ENCODE data around the gene C1orf35. TPM values are rescaled to one million over a fixed set of nuclear protein-coding genes. Genes with fewer than 3 reads are reported as not detected.
A peak's percentile ranks its signal among the peaks of the same experiment; 100 is the strongest.

C1orf35 gene
- total and polyA plus RNA-seq, 2 of the 8 experiments (the other 6 are each of a cell fraction or from before 2014, with no cell fraction given) = 18.6 to 19.9 TPM

DNA sequence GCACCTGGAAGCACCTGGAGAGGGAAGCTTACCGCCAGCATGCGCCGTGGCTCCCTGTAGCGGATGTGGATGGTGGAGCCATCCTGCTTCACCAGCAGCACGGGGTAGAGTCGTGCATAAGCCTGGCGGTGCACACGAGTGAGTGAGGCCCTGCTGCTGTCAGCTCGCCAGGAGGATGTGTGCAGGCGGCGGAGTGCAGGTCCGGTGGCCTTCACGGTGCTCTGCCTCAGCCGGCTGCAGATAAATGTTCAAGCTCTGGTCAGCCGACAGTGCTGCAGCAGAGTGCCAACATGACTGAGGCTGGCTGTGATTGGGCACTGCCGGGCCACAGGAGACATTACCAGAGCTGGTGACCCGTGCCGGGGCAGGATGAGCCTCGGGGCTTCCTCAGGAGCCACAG, 4.5 kb upstream of the C1orf35 start:
- H4K91ac ChIP-seq (replicated peaks; ENCODE audit: insufficient read length, low read length) = no peak overlapping the region
- ChIA-PET POLR2A (ENCODE audit: partially characterized antibody) (interaction anchor here (1.1 to 1.6 kb wide), 5 partner anchors 10 to 26 kb away, joined by 3 to 4 read pairs (median 4); partner anchors contain the start of gene ARF1), CTCF (ENCODE audit: partially characterized antibody) (interaction anchor here (0.9 to 1.8 kb wide), 4 partner anchors 16 to 364 kb away, joined by 3 to 8 read pairs (median 4); no protein-coding TSS in a partner anchor)
- no peak for FAIRE-seq
- H3K23me2 ChIP-seq (ENCODE audit: low read depth, low read length) = peaks cover 8% of the 10 kb centered on the region; the same call in 1 of the 2 replicates
- no peak overlapping the region for H2BK120ac ChIP-seq (replicated peaks; ENCODE audit: low read depth, low read length)
- no peak overlapping the region for H3K27ac ChIP-seq (ENCODE audit: low read depth, low read length)
- no peak overlapping the region for H4K5ac ChIP-seq (ENCODE audit: insufficient read length, low read depth, low read length)
- no peak overlapping the region for H3K18ac ChIP-seq (ENCODE audit: extremely low read depth, low read length)
- no peak overlapping the region for H3K23ac ChIP-seq (ENCODE audit: insufficient read length)
- no peak overlapping the region for H2BK20ac ChIP-seq (ENCODE audit: low read length)
- WGBS, 2 experiments (ENCODE audit: extremely low coverage in 1 of 2, insufficient coverage in 1 of 2, insufficient read length in 1 of 2, insufficient replicate concordance in 2 of 2, low coverage in 1 of 2, low lambda C conversion rate in 2 of 2, missing lambda C conversion rate in 1 of 2) = 95% methylated on average over 19 of the region's 19 CpGs; no CpG with 5 or more reads in 1 of the 2 experiments
- H3K36me3 ChIP-seq (ENCODE audit: control insufficient read depth in 2 of 4, insufficient read depth in 4 of 4, low read length in 3 of 4) = peaks cover 3 to 16% (median 8%) of the 10 kb centered on the region in 4 experiments; a peak in 5 of 8 replicates
- H2AFZ ChIP-seq (ENCODE audit: low read length) = no peak overlapping the region
- no peak overlapping the region for H2BK15ac ChIP-seq (ENCODE audit: low read length)
- no peak overlapping the region for H3K4me3 ChIP-seq (ENCODE audit: extremely low read depth in 1 of 4, insufficient read depth in 2 of 4, low read depth in 3 of 4, low read length in 4 of 4)
- DNase-seq (ENCODE audit: low read depth in 1 of 2, low spot score in 2 of 2) = no peak
- peaks cover 0 to 6% (median 5%) of the 10 kb centered on the region in 4 experiments; a peak in 2 of 7 replicates for H3K27me3 ChIP-seq (replicated peaks in 1 of 4; ENCODE audit: control insufficient read depth in 3 of 4, extremely low read depth in 1 of 4, insufficient read depth in 3 of 4, low read length in 3 of 4)
- no peaks in the 10 kb centered on the region for H3K9me3 ChIP-seq (ENCODE audit: insufficient read depth in 2 of 2, low read depth in 1 of 2, low read length in 1 of 2)
- no peak overlapping the region for H3K56ac ChIP-seq (replicated peaks; ENCODE audit: insufficient read length, low read depth, low read length)
- peak overlapping the region in 1 of 2 experiments; percentile 90; a peak in 2 of 4 replicates for H3K4me2 ChIP-seq (ENCODE audit: insufficient read depth in 1 of 2, low read depth in 2 of 2, low read length in 2 of 2)
- H4K8ac ChIP-seq (ENCODE audit: extremely low read depth, insufficient read depth, low read length) = peak overlapping the region; percentile 60; the same call in 1 of the 2 replicates
- H3K4me1 ChIP-seq (replicated peaks in 1 of 4; ENCODE audit: control insufficient read depth in 3 of 4, insufficient read depth in 4 of 4, low read length in 3 of 4) = peaks cover 0 to 7% (median under 1%) of the 10 kb centered on the region in 4 experiments; a peak in 6 of 7 replicates
- no peak overlapping the region for H3K14ac ChIP-seq (ENCODE audit: insufficient read length)
- H3K4ac ChIP-seq (replicated peaks; ENCODE audit: insufficient read length, low read depth, low read length) = no peak overlapping the region
- H2BK5ac ChIP-seq (ENCODE audit: low read depth, low read length) = no peak overlapping the region
- peaks cover 3 to 8% of the 10 kb centered on the region in 2 experiments; a peak in 2 of 4 replicates for H3K79me2 ChIP-seq (ENCODE audit: control insufficient read depth in 1 of 2, insufficient read depth in 2 of 2, low read length in 2 of 2)
- H2BK12ac ChIP-seq (ENCODE audit: low read depth, low read length) = no peak overlapping the region
- no peak overlapping the region for H3K9ac ChIP-seq (replicated peaks in 1 of 4; ENCODE audit: extremely low read depth in 1 of 4, low read depth in 3 of 4, low read length in 3 of 4)
- H2AK5ac ChIP-seq (ENCODE audit: low read depth, low read length) = no peak overlapping the region
- H4K20me1 ChIP-seq (replicated peaks in 1 of 2; ENCODE audit: control insufficient read depth in 1 of 2, insufficient read depth in 2 of 2, low read length in 2 of 2) = peaks cover 0 to 13% of the 10 kb centered on the region in 2 experiments
- H3K79me1 ChIP-seq (ENCODE audit: low read depth, low read length) = peaks cover 12% of the 10 kb centered on the region; the same call in 1 of the 2 replicates
- no peak for TF ChIP-seq TAF1 (IDR thresholded peaks at IDR 0.05; ENCODE audit: low read depth, low read length)
- no peak for TF ChIP-seq PHF8 (conservative IDR thresholded peaks at IDR 0.05; ENCODE audit: low read depth, low read length)
- TF ChIP-seq POLR2AphosphoS5 (IDR thresholded peaks at IDR 0.05; ENCODE audit: low read depth, low read length) = no peak
- no peak for TF ChIP-seq JUND (IDR thresholded peaks at IDR 0.05; ENCODE audit: low read length)
- TF ChIP-seq HDAC6 (IDR thresholded peaks at IDR 0.05; ENCODE audit: low read depth, low read length) = no peak
- no peak for TF ChIP-seq BCL11A (IDR thresholded peaks at IDR 0.05; ENCODE audit: low read depth in 2 of 2, low read length in 2 of 2)
- no peak for TF ChIP-seq EZH2 (IDR thresholded peaks at IDR 0.05; ENCODE audit: low read depth, low read length, severe bottlenecking)
- TF ChIP-seq SIX5 (IDR thresholded peaks at IDR 0.05; ENCODE audit: low read depth, low read length) = no peak
- TF ChIP-seq FOSL1 (IDR thresholded peaks at IDR 0.05; ENCODE audit: insufficient read depth, low read depth, low read length) = no peak
- TF ChIP-seq TAF7 (optimal IDR thresholded peaks at IDR 0.05; ENCODE audit: borderline replicate concordance, low read depth, low read length) = no peak
- TF ChIP-seq CHD1 (IDR thresholded peaks at IDR 0.05; ENCODE audit: low read depth, low read length) = no peak
- TF ChIP-seq RBBP5 (IDR thresholded peaks at IDR 0.05; ENCODE audit: borderline replicate concordance, low read depth, low read length) = no peak
